Fibroblast of mammary gland (primary cell): Measurements from ENCODE around the gene UST.
"Not testable (repeated sequence)": the region's sequence is repeated elsewhere in the genome, so short reads cannot be mapped to it uniquely, and the experiment has no call there.

Experiments used
- DNase-seq: peaks from one replicate; pipeline ENCODE4 v3.0.0-alpha.2; 2010; ENCODE audit warnings: low read depth
- H3K4me3 ChIP-seq: 2 replicates; pipeline ENCODE4 v1.5.1; 2011; ENCODE audit warnings: low read depth, mild to moderate bottlenecking, low read length, moderate library complexity; ENCODE audit not compliant: control insufficient read depth
- TF ChIP-seq, protein P1 (sequence below): conservative IDR thresholded peaks from 2 replicates; pipeline ENCODE4 v1.5.1; 2011; ENCODE audit warnings: low read depth, low read length, inconsistent platforms; ENCODE audit not compliant: control insufficient read depth, insufficient read depth

Gene UST

DNA sequence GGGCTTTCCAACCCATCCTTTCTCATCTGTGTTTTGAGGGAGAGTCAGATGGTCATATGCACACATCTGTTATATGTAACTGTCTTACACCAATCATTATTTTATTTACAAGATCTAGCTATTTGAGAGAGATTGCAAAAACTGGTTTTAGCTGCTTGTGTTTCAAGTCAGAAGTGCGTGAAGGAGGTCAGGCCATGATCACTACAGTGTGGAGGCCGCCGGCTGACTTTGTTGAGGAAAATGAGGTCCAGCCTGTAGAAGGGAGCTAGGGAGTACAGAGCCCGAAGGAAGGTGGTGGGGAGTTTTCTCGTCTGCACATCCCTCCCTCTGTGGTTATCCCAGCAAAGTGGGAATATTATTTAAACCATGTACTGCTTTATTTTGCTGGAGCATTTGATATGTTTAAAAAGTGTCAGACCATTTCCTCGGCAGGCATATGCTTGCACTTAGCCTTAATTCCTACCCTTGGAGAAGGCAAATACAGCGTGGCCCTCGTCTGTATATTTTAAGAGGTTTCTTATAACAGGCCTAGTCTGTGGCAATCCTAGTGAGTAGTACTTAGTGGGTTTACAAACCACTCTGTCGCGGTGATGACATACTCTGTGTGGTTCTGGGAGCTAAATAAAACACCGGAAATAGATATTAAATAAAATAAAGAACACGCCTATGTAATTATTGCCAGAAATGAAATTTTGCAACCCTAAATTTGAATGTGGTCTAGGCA is 95.6 kb downstream of the UST start:
- TF ChIP-seq, protein P1, sequence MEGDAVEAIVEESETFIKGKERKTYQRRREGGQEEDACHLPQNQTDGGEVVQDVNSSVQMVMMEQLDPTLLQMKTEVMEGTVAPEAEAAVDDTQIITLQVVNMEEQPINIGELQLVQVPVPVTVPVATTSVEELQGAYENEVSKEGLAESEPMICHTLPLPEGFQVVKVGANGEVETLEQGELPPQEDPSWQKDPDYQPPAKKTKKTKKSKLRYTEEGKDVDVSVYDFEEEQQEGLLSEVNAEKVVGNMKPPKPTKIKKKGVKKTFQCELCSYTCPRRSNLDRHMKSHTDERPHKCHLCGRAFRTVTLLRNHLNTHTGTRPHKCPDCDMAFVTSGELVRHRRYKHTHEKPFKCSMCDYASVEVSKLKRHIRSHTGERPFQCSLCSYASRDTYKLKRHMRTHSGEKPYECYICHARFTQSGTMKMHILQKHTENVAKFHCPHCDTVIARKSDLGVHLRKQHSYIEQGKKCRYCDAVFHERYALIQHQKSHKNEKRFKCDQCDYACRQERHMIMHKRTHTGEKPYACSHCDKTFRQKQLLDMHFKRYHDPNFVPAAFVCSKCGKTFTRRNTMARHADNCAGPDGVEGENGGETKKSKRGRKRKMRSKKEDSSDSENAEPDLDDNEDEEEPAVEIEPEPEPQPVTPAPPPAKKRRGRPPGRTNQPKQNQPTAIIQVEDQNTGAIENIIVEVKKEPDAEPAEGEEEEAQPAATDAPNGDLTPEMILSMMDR = no peak

DNA sequence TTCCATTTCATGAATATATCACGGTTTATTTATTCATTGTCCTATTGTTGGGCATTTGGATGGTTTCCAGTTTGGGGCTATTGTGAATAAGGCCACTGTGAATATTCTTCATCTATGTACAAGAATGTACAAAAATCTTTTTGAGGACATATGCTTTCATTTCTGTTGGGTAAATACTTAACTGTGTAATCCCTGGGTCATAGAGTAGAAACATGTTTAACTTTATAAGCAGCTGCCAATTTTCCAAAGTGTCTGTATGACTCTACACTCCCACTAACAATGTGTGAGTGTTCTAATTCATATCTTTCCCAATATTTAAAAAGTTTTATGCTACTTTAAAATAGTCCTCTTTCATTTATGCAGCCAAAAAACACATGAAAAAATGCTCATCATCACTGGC is 98.6 kb downstream of the UST start:
- no peak overlapping the region for H3K4me3 ChIP-seq
- TF ChIP-seq, protein P1 = no peak
- DNase-seq = no peak

More for the DNA sequence above, 95.6 kb downstream of the UST start:
- no peak overlapping the region for H3K4me3 ChIP-seq
- DNase-seq = no peak

DNA sequence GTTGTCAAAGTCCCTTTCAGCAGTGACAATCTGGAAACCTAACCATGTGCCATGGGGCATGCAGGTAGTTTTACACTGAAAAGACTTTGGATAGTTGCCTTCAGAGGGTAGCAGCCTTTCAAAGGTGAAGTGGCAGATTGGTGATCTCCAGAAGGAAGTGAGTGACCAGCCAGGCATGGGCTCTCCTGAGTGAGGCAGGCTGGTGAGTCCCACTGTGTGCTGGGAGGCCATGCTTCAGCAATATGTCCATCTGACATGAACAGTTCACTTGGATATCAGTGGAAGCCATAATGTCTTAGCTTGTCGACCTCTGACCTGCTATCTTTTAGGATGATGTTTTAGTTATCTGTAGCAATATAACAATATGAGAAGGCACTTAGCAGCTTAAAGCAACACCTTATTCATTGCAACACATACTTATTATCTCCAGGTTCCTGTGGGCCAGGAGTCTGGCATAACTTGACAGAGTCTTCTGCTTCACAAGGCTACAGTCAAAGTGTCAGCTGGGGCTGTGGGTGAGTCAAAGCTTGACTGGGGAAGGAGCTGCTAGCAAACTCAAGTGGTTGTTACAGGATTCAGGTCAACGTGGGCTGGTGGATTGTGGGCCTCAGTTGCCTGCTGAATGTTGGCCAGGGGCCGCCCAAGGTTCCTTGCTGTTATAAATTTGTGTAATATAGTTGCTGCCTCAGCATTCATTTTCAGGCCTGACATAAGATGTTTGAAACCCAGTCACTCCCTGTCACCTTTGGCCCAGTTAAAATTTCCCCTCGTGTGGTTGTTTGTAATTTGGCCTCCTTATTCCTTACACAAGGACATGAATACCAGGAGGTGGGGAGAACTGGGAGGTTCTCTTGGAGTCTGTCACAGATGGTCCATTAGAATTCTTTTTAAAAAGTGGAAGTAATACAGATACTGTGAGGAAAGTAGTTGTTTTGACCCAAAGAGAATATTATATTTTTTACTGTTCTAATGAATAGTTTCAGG is 100.2 kb downstream of the UST start:
- DNase-seq = peak; percentile 39
- no peak overlapping the region for H3K4me3 ChIP-seq
- TF ChIP-seq, protein P1 = no peak

DNA sequence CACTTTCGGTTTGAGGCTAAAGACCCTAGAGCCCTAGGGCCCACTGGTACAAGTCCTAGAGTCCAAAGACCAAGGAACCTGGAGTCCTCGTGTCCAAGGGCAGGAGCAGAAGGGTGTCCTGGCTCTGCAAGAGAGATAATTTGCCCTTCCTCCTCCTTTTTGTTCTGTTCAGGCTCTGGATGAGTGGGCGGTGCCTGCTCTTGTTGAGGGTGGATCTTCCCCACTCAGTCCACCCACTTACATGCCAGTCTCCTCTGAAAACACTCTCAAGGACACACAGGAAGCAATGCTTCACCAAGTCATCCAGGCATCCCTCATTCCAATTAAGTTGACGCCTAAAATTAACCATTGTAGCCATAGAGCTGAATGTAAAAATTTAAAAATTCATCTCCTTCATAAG is 102.1 kb downstream of the UST start:
- H3K4me3 ChIP-seq = no peak overlapping the region
- no peak for DNase-seq
- TF ChIP-seq, protein P1 = no peak

DNA sequence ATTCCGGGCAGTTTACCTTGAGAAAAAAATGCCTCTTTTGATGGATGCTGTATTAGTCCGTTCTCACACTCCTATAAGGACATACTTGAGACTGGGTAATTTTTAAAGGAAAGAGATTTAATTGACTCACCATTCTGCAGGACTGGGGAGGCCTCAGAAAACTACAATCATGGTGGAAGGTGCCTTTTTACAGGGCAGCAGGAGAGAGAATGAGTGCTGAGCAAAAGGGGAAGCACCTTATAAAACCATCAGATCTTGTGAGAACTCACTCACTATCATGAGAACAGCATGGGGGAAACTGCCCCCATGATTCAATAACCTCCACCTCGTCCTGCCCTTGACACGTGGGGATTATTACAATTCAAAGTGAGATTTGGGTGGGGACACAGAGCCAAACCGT is 102.6 kb downstream of the UST start:
- not testable (repeated sequence) for DNase-seq, H3K4me3 ChIP-seq

DNA sequence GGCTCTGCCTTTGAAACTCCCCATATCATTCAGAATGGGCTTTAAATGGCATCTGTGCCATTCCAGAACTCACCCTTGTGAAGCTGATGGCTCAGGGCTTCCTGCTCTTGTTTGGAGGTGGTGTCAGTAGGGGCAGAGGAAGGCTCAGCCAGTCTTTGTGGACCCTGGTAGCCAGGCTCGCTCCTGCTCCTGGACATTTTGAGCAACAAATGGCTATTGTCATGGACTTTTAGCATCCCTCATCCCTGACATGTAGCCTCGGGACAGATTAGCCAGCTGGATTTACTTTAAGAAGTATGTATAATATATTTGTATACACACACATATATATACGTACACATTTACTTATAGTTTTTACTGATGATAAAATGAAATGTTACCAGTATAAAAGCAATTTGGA is 104.1 kb downstream of the UST start:
- H3K4me3 ChIP-seq = no peak overlapping the region
- no peak for DNase-seq
- TF ChIP-seq, protein P1 = no peak
